Measurements from ENCODE around the gene SDK1. TPM values are rescaled to one million over a fixed set of nuclear protein-coding genes. Genes with fewer than 3 reads are reported as not detected.

SDK1 gene
- polyA plus RNA-seq, 4 donors, result 0.27 to 5.0 (median 2.1) TPM; not detected in 1

GRCh38 chr7:4150731-4151130 is 849.7 kb downstream of the SDK1 start:
- FAIRE-seq, result no peak
- no peaks in the 10 kb centered on the region for H3K9me3 ChIP-seq (ENCODE audit: control insufficient read depth in 2 of 2, insufficient read depth in 1 of 2, low read depth in 1 of 2, low read length in 1 of 2)

GRCh38 chr7:4151524-4151923 is 850.5 kb downstream of the SDK1 start:
- Histone ChIP-seq H3K4me3 (ENCODE audit: low read depth in 1 of 3, low read length in 3 of 3) (no peak overlapping the region), H3K4me1 (ENCODE audit: control insufficient read depth in 3 of 3, insufficient read depth in 2 of 3, low read depth in 1 of 3, low read length in 2 of 3) (peaks cover 0 to 2% (median 0%) of the 10 kb centered on the region in 3 donors), H3K27ac (ENCODE audit: low read depth in 1 of 3, low read length in 2 of 3) (no peak overlapping the region), H3K27me3 (ENCODE audit: control insufficient read depth in 3 of 3, insufficient read depth in 3 of 3, low read length in 3 of 3) (no peaks in the 10 kb centered on the region), H3K9me3 (ENCODE audit: control insufficient read depth in 2 of 2, insufficient read depth in 1 of 2, low read depth in 1 of 2, low read length in 1 of 2) (no peaks in the 10 kb centered on the region), H3K36me3 (ENCODE audit: control insufficient read depth in 3 of 3, insufficient read depth in 2 of 3, low read depth in 1 of 3, low read length in 3 of 3) (peaks cover 0 to 4% (median 0%) of the 10 kb centered on the region in 3 donors)
- WGBS, 3 donors, result 76 to 88% (median 81%) methylated on average over 10 of the region's 10 CpGs
- no peak for FAIRE-seq
- no peak for DNase-seq

More at GRCh38 chr7:4150731-4151130, 849.7 kb downstream of the SDK1 start:
- no peak overlapping the region for H3K4me3 ChIP-seq (ENCODE audit: low read depth in 1 of 3, low read length in 3 of 3)
- H3K27ac ChIP-seq (ENCODE audit: low read depth in 1 of 3, low read length in 2 of 3), result no peak overlapping the region
- DNase-seq, result no peak
- no peaks in the 10 kb centered on the region for H3K4me1 ChIP-seq (ENCODE audit: control insufficient read depth in 3 of 3, insufficient read depth in 2 of 3, low read depth in 1 of 3, low read length in 2 of 3)
- H3K27me3 ChIP-seq (ENCODE audit: control insufficient read depth in 3 of 3, insufficient read depth in 3 of 3, low read length in 3 of 3), result no peaks in the 10 kb centered on the region
- peaks cover 0 to 7% (median 0%) of the 10 kb centered on the region in 3 donors for H3K36me3 ChIP-seq (ENCODE audit: control insufficient read depth in 3 of 3, insufficient read depth in 2 of 3, low read depth in 1 of 3, low read length in 3 of 3)
- WGBS, 3 donors, result 88 to 99% (median 93%) methylated on average over 9 of the region's 9 CpGs

DNA sequence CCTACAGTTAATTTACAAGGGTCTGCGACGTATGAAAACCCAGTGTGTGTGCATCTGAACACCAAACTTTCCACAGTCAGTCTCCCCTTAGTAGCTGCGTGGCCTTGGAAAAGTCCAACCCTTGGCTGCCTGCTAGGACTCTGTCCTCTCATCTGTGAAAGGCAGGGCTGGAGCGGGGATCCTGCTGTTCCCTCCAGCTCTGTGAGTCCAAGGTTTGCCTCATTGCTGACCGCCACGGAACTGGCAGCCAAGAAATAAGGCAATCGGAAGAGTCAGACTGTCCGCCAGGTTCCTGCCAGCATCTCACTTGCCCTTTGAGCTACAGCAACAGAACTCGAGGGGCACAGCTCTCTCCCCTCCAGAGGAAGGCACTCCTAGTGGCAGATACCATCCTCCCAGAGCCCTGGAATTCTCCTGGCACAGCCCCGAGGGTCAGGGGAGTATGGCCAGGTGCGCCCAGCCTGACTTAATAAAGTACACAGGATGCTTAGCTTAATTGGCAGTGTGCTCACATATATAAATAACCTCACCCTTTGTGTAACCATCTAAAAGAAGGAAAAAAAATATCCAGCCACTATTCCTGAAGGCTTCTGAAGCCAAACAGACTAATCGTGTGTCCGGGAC is 851.0 kb downstream of the SDK1 start:
- Histone ChIP-seq H3K4me3 (ENCODE audit: low read depth in 1 of 3, low read length in 3 of 3) (no peak overlapping the region), H3K4me1 (ENCODE audit: control insufficient read depth in 3 of 3, insufficient read depth in 2 of 3, low read depth in 1 of 3, low read length in 2 of 3) (peaks cover 0 to 2% (median 0%) of the 10 kb centered on the region in 3 donors), H3K36me3 (ENCODE audit: control insufficient read depth in 3 of 3, insufficient read depth in 2 of 3, low read depth in 1 of 3, low read length in 3 of 3) (peaks cover 0 to 4% (median 0%) of the 10 kb centered on the region in 3 donors), H3K27me3 (ENCODE audit: control insufficient read depth in 3 of 3, insufficient read depth in 3 of 3, low read length in 3 of 3) (no peaks in the 10 kb centered on the region), H3K27ac (ENCODE audit: low read depth in 1 of 3, low read length in 2 of 3) (no peak overlapping the region), H3K9me3 (ENCODE audit: control insufficient read depth in 2 of 2, insufficient read depth in 1 of 2, low read depth in 1 of 2, low read length in 1 of 2) (no peaks in the 10 kb centered on the region)
- DNase-seq, result peak; percentile 26 to 61
- no peak for FAIRE-seq
- 28 to 69% (median 47%) methylated on average over 13 of the region's 13 CpGs for WGBS, 3 donors

DNA sequence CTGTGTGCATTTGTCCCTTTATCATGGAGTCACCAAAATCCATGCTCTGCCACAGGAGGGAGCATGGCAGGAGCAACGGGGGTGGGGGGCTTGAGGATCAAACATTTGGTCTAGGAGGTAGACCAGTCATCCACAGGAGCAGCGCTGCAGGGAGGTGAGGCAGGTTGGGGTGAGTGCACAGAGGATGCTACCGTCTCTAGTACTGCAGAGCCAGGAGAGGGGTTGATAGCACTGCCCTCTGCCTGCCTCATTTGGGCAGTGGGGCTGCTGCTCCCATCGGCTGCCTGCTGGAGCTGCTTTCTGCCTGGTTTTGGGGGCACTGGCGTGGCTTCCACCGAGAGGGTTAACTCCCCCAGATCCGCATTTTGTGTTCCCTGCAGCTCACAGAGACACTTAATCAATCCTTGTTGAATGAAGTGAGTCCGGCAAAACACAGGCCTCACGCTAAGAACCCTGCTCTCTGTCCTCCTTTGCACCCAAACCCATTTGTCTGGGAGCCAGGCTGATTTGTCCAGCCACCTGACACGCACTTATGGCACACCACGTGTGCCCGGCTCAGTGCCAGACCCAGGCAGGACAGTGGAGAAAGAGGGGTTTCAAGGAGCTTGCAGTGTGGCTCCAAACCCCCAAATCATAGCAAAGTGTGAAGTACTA is 854.0 kb downstream of the SDK1 start:
- FAIRE-seq, result no peak
- H3K27ac ChIP-seq (ENCODE audit: low read depth in 1 of 3, low read length in 2 of 3), result no peak overlapping the region
- peaks cover 0 to 7% (median 0%) of the 10 kb centered on the region in 3 donors for H3K36me3 ChIP-seq (ENCODE audit: control insufficient read depth in 3 of 3, insufficient read depth in 2 of 3, low read depth in 1 of 3, low read length in 3 of 3)
- H3K9me3 ChIP-seq (ENCODE audit: control insufficient read depth in 2 of 2, insufficient read depth in 1 of 2, low read depth in 1 of 2, low read length in 1 of 2), result no peaks in the 10 kb centered on the region
- no peak for DNase-seq
- H3K4me1 ChIP-seq (ENCODE audit: control insufficient read depth in 3 of 3, insufficient read depth in 2 of 3, low read depth in 1 of 3, low read length in 2 of 3), result peaks cover 0 to 2% (median 0%) of the 10 kb centered on the region in 3 donors
- 78 to 85% (median 80%) methylated on average over 12 of the region's 12 CpGs for whole genome bisulfite sequencing, 3 donors
- H3K27me3 ChIP-seq (ENCODE audit: control insufficient read depth in 3 of 3, insufficient read depth in 3 of 3, low read length in 3 of 3), result no peaks in the 10 kb centered on the region
- H3K4me3 ChIP-seq (ENCODE audit: low read depth in 1 of 3, low read length in 3 of 3), result no peak overlapping the region

DNA sequence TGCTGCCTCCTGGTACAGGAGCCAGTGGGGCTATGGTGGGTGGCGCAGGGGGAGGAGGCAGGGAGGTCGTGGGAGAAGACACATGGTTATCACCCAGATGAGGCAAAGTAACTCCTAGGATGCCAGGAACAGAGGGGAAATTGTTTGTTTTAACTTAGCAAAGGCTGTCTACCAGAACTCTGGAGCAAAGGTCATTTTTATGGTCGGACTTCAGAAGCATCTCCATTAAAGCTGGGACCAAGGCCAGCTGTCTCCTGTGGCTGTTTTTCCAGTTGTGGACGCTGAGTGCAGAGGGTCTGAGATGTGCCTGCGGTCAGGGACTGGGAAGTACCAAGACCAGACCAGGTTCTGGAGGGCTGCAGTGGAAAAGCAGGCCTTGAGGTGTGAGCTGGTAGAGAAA is 855.1 kb downstream of the SDK1 start:
- Histone ChIP-seq H3K36me3 (ENCODE audit: control insufficient read depth in 3 of 3, insufficient read depth in 2 of 3, low read depth in 1 of 3, low read length in 3 of 3) (peaks cover 0 to 7% (median 0%) of the 10 kb centered on the region in 3 donors), H3K4me1 (ENCODE audit: control insufficient read depth in 3 of 3, insufficient read depth in 2 of 3, low read depth in 1 of 3, low read length in 2 of 3) (peaks cover 0 to 2% (median 0%) of the 10 kb centered on the region in 3 donors), H3K27ac (ENCODE audit: low read depth in 1 of 3, low read length in 2 of 3) (no peak overlapping the region), H3K27me3 (ENCODE audit: control insufficient read depth in 3 of 3, insufficient read depth in 3 of 3, low read length in 3 of 3) (no peaks in the 10 kb centered on the region), H3K9me3 (ENCODE audit: control insufficient read depth in 2 of 2, insufficient read depth in 1 of 2, low read depth in 1 of 2, low read length in 1 of 2) (no peaks in the 10 kb centered on the region), H3K4me3 (ENCODE audit: low read depth in 1 of 3, low read length in 3 of 3) (no peak overlapping the region)
- WGBS, 3 donors, result 19 to 52% (median 22%) methylated on average over 5 of the region's 5 CpGs
- FAIRE-seq (no peak), DNase-seq (peak; percentile 54 to 60)

DNA sequence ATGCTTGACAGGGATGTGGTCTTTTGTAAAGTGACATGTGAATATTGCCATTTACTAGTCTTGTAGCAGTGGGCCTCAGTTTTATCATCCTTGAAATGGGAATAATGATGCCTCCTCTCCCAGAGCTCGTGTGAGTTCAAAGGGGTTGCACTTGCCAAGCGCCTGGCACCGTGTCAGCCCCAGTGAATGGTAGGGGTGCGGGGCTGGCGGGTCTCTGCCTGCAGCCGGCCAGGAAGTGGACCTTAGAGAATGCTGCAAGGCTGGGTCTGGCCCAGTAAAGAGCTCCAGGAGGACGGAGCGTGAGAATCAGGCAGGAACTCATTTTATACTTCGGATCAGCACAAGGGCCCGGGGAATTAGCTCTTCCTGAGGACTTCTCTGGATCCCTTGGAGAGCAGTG is 856.6 kb downstream of the SDK1 start:
- peaks cover 0 to 2% (median 0%) of the 10 kb centered on the region in 3 donors for H3K4me1 ChIP-seq (ENCODE audit: control insufficient read depth in 3 of 3, insufficient read depth in 2 of 3, low read depth in 1 of 3, low read length in 2 of 3)
- H3K4me3 ChIP-seq (ENCODE audit: low read depth in 1 of 3, low read length in 3 of 3), result no peak overlapping the region
- DNase-seq (no peak), FAIRE-seq (no peak)
- whole genome bisulfite sequencing, 3 donors, result 73 to 83% (median 76%) methylated on average over 10 of the region's 10 CpGs
- H3K27me3 ChIP-seq (ENCODE audit: control insufficient read depth in 3 of 3, insufficient read depth in 3 of 3, low read length in 3 of 3), result no peaks in the 10 kb centered on the region
- peaks cover 0 to 7% (median 0%) of the 10 kb centered on the region in 3 donors for H3K36me3 ChIP-seq (ENCODE audit: control insufficient read depth in 3 of 3, insufficient read depth in 2 of 3, low read depth in 1 of 3, low read length in 3 of 3)
- H3K9me3 ChIP-seq (ENCODE audit: control insufficient read depth in 2 of 2, insufficient read depth in 1 of 2, low read depth in 1 of 2, low read length in 1 of 2), result no peaks in the 10 kb centered on the region
- H3K27ac ChIP-seq (ENCODE audit: low read depth in 1 of 3, low read length in 2 of 3), result no peak overlapping the region

DNA sequence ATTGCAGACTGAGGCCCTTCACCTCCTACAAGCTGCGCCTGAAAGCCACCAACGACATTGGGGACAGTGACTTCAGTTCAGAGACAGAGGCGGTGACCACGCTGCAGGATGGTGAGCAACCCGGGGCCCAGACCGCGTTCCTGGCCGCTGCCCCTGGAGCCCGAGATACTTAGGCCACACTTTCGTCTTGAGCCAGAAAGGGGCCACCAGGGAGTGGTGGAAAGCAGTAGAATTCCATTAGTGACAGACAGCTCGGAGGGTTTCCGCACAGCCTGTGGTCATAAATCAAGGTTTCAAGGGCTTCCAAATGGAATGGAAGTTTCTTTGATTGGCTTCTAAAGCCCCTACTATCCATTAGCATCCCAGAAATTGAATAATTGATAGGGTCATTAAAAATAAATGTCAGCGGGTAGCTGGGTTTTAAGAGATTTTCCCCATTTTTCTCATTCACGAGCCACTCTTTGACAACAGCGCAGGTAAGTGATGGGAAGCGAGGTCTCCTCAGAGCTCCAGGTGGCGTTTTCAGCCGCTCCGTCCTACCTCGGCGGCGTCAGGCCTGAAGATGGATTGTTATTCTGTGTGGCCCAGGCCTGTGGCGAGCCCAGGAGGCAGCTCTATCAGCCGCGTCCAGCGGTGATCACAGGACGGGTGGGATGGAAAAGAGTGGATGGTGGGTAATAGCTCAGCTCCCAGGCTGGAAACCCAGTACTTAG is 857.5 kb downstream of the SDK1 start:
- no peak for DNase-seq
- Histone ChIP-seq H3K9me3 (ENCODE audit: control insufficient read depth in 2 of 2, insufficient read depth in 1 of 2, low read depth in 1 of 2, low read length in 1 of 2) (no peaks in the 10 kb centered on the region), H3K4me1 (ENCODE audit: control insufficient read depth in 3 of 3, insufficient read depth in 2 of 3, low read depth in 1 of 3, low read length in 2 of 3) (peaks cover 0 to 2% (median 0%) of the 10 kb centered on the region in 3 donors), H3K27me3 (ENCODE audit: control insufficient read depth in 3 of 3, insufficient read depth in 3 of 3, low read length in 3 of 3) (no peaks in the 10 kb centered on the region), H3K4me3 (ENCODE audit: low read depth in 1 of 3, low read length in 3 of 3) (no peak overlapping the region), H3K36me3 (ENCODE audit: control insufficient read depth in 3 of 3, insufficient read depth in 2 of 3, low read depth in 1 of 3, low read length in 3 of 3) (peaks cover 0 to 7% (median 0%) of the 10 kb centered on the region in 3 donors), H3K27ac (ENCODE audit: low read depth in 1 of 3, low read length in 2 of 3) (no peak overlapping the region)
- no peak for FAIRE-seq
- 93 to 95% (median 94%) methylated on average over 27 of the region's 27 CpGs for WGBS, 3 donors

DNA sequence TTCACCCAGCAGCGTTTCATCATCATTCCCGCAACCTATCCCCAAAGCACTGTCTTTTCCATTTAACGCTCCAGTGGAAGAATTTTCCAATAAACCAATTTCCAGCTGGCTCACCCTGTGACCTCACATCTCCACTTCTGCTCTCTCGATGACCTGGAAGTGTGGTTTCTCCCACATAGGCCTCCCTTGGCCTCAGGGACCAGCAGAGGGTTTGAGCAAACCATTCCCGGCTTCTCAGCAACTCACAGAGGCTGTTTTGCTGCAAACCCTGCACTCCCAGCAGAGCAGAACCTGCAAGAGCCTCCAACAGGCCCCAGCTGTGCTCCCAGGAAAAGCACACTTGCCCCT is 858.1 kb downstream of the SDK1 start:
- Histone ChIP-seq H3K4me1 (ENCODE audit: control insufficient read depth in 3 of 3, insufficient read depth in 2 of 3, low read depth in 1 of 3, low read length in 2 of 3) (peaks cover 0 to 2% (median 0%) of the 10 kb centered on the region in 3 donors), H3K4me3 (ENCODE audit: low read depth in 1 of 3, low read length in 3 of 3) (no peak overlapping the region), H3K27ac (ENCODE audit: low read depth in 1 of 3, low read length in 2 of 3) (no peak overlapping the region), H3K27me3 (ENCODE audit: control insufficient read depth in 3 of 3, insufficient read depth in 3 of 3, low read length in 3 of 3) (no peaks in the 10 kb centered on the region), H3K36me3 (ENCODE audit: control insufficient read depth in 3 of 3, insufficient read depth in 2 of 3, low read depth in 1 of 3, low read length in 3 of 3) (peaks cover 0 to 7% (median 0%) of the 10 kb centered on the region in 3 donors), H3K9me3 (ENCODE audit: control insufficient read depth in 2 of 2, insufficient read depth in 1 of 2, low read depth in 1 of 2, low read length in 1 of 2) (no peaks in the 10 kb centered on the region)
- no peak for DNase-seq
- WGBS, 3 donors, result 87 to 90% (median 88%) methylated on average over 5 of the region's 5 CpGs
- FAIRE-seq, result no peak

Measured in small intestine (tissue), 7 donors.